ENCODE data around the gene SSNA1. TPM values are rescaled to one million over a fixed set of nuclear protein-coding genes. Genes with fewer than 3 reads are reported as not detected.

SSNA1 gene
- polyA plus RNA-seq, 4 donors, result 68.9 to 146 (median 103) TPM

DNA sequence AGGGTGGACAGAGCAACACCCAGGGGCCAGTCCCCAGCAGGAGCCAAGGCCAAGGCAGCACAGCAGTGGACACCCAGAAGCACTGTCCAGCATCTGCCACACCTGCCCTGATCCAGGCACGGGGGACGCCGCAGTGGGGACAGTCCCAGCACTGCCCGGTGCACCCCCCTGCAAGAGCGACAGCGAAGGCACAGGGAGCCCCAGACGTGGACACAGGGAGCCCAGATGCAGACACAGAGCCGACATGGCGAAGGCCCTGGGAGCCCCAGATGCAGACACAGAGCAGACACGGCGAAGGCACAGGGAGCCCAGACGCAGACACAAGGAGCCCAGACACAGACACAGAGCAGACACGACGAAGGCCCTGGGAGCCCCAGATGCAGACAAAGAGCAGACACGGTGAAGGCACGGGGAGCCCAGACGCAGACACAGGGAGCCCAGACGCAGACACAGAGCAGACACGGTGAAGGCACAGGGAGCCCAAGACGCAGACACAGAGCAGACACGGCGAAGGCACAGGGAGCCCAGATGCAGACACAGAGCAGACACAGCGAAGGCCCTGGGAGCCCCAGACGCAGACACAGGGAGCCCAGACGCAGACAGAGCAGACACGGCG is 4.4 kb upstream of the SSNA1 start:
- peaks cover 0 to 20% (median 12%) of the 10 kb centered on the region in 3 donors for H3K4me1 ChIP-seq (ENCODE audit: control insufficient read depth in 3 of 3, insufficient read depth in 2 of 3, low read depth in 1 of 3, low read length in 2 of 3)
- H3K9me3 ChIP-seq (ENCODE audit: control insufficient read depth in 2 of 2, insufficient read depth in 1 of 2, low read depth in 1 of 2, low read length in 1 of 2), result no peaks in the 10 kb centered on the region
- no peak overlapping the region for H3K27ac ChIP-seq (ENCODE audit: low read depth in 1 of 3, low read length in 2 of 3)
- peaks cover 14 to 86% (median 15%) of the 10 kb centered on the region in 3 donors for H3K36me3 ChIP-seq (ENCODE audit: control insufficient read depth in 3 of 3, insufficient read depth in 2 of 3, low read depth in 1 of 3, low read length in 3 of 3)
- no peak for DNase-seq
- WGBS, 3 donors, result 94 to 96% (median 95%) methylated on average over 27 of the region's 27 CpGs
- no peaks in the 10 kb centered on the region for H3K27me3 ChIP-seq (ENCODE audit: control insufficient read depth in 3 of 3, insufficient read depth in 3 of 3, low read length in 3 of 3)
- no peak overlapping the region for H3K4me3 ChIP-seq (ENCODE audit: low read depth in 1 of 3, low read length in 3 of 3)
- FAIRE-seq, result no peak

DNA sequence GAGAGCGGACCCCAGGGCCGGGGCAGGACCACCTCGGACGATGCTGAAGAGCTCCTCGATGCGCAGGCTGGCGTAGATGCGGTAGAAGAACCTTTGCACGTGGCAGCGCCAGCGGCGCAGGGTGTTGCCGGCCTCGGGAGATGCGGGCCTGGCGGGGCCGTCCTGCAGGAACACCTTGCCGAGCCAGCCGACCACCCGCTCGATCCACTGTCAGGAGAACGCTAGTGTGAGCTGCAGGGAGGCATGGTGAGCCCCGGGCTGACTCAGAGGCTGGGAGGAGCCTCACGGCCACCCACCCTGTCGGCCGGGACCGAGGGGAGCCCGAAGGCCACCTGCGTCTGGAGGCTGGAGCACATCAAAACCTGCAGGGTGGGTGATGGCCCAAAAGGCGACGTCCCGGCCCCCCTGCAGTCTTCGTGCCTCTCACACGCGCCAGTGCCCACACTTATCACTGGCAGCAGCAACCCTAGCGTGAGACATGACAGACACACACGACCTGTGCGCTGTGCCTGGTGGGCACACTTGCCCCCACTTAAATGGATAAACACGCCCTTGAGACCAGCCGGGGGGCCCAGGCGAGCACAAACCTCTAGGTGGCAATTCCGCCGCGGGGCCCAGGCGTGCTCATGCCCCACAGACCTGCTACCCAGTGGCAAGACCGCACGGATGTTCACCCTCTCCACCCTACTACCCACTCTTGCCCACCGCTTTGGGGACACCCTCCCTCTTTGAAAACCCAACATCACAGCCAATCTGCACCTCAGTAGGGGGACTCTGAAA is 3.4 kb upstream of the SSNA1 start:
- Histone ChIP-seq H3K27me3 (ENCODE audit: control insufficient read depth in 3 of 3, insufficient read depth in 3 of 3, low read length in 3 of 3) (no peaks in the 10 kb centered on the region), H3K36me3 (ENCODE audit: control insufficient read depth in 3 of 3, insufficient read depth in 2 of 3, low read depth in 1 of 3, low read length in 3 of 3) (peaks cover 12 to 85% (median 14%) of the 10 kb centered on the region in 3 donors), H3K9me3 (ENCODE audit: control insufficient read depth in 2 of 2, insufficient read depth in 1 of 2, low read depth in 1 of 2, low read length in 1 of 2) (no peaks in the 10 kb centered on the region), H3K4me1 (ENCODE audit: control insufficient read depth in 3 of 3, insufficient read depth in 2 of 3, low read depth in 1 of 3, low read length in 2 of 3) (peaks cover 3 to 29% (median 19%) of the 10 kb centered on the region in 3 donors), H3K4me3 (ENCODE audit: low read depth in 1 of 3, low read length in 3 of 3) (no peak overlapping the region), H3K27ac (ENCODE audit: low read depth in 1 of 3, low read length in 2 of 3) (no peak overlapping the region)
- no peak for DNase-seq
- no peak for FAIRE-seq
- WGBS, 3 donors, result 93 to 94% (median 93%) methylated on average over 44 to 48 of the region's 48 CpGs

DNA sequence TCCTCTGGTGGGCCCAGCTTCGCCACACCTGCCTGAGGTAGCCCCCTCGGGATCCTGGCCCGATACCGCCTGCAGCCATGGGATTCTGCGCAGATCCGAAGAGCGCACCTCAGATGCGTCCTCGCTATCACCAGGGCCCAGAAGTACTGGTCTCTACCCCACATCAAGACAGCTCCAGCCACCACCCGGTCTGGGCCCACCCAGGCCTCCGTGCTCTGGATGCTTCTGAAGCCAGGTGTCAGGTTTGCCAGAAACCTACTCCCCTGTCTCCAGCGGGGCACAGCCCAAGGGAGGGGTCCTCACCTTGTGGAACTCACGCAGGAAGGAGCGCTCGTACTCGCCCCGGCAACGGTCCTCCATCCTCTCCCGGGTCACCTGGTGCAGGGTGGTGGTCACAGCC is 2.6 kb upstream of the SSNA1 start:
- H3K9me3 ChIP-seq (ENCODE audit: control insufficient read depth in 2 of 2, insufficient read depth in 1 of 2, low read depth in 1 of 2, low read length in 1 of 2), result no peaks in the 10 kb centered on the region
- no peak overlapping the region for H3K27ac ChIP-seq (ENCODE audit: low read depth in 1 of 3, low read length in 2 of 3)
- 92 to 96% (median 93%) methylated on average over 19 of the region's 19 CpGs for WGBS, 3 donors
- DNase-seq (no peak), FAIRE-seq (no peak)
- no peak overlapping the region for H3K4me3 ChIP-seq (ENCODE audit: low read depth in 1 of 3, low read length in 3 of 3)
- peaks cover 3 to 35% (median 19%) of the 10 kb centered on the region in 3 donors for H3K4me1 ChIP-seq (ENCODE audit: control insufficient read depth in 3 of 3, insufficient read depth in 2 of 3, low read depth in 1 of 3, low read length in 2 of 3)
- H3K27me3 ChIP-seq (ENCODE audit: control insufficient read depth in 3 of 3, insufficient read depth in 3 of 3, low read length in 3 of 3), result no peaks in the 10 kb centered on the region
- peaks cover 9 to 85% (median 12%) of the 10 kb centered on the region in 3 donors for H3K36me3 ChIP-seq (ENCODE audit: control insufficient read depth in 3 of 3, insufficient read depth in 2 of 3, low read depth in 1 of 3, low read length in 3 of 3)

- no peak overlapping the region for H3K4me3 ChIP-seq (ENCODE audit: low read depth in 1 of 3, low read length in 3 of 3)
- DNase-seq (no peak), FAIRE-seq (no peak)
- H3K27me3 ChIP-seq (ENCODE audit: control insufficient read depth in 3 of 3, insufficient read depth in 3 of 3, low read length in 3 of 3), result no peaks in the 10 kb centered on the region
- H3K36me3 ChIP-seq (ENCODE audit: control insufficient read depth in 3 of 3, insufficient read depth in 2 of 3, low read depth in 1 of 3, low read length in 3 of 3), result peaks cover 9 to 85% (median 12%) of the 10 kb centered on the region in 3 donors
- WGBS, 3 donors, result 37 to 69% (median 42%) methylated on average over 6 of the region's 6 CpGs
- H3K27ac ChIP-seq (ENCODE audit: low read depth in 1 of 3, low read length in 2 of 3), result no peak overlapping the region
- H3K9me3 ChIP-seq (ENCODE audit: control insufficient read depth in 2 of 2, insufficient read depth in 1 of 2, low read depth in 1 of 2, low read length in 1 of 2), result no peaks in the 10 kb centered on the region
- peaks cover 3 to 35% (median 19%) of the 10 kb centered on the region in 3 donors for H3K4me1 ChIP-seq (ENCODE audit: control insufficient read depth in 3 of 3, insufficient read depth in 2 of 3, low read depth in 1 of 3, low read length in 2 of 3)
Observed at GRCh38 chr9:137186385-137186784, 2.1 kb upstream of the SSNA1 start.

DNA sequence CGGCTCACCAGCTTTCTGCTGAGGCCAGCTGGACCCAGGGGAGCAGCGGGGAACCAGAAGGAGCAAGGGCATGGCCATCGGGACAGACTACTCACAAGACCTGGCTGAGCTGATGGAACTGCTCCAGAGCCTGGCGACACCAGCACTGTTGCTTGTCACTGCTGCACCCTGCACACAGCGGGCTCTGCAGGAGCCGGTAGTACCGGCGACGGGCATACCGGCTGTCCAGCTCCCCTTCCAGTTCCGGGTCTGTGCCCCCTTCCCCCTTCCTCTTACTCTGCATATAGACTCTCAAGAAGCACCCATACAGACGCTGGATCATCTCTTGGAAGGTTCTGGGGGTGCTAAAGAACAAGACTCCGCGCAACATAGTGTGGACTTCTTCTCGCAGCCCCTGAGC is 1.1 kb upstream of the SSNA1 start:
- peaks cover 9 to 85% (median 9%) of the 10 kb centered on the region in 3 donors for H3K36me3 ChIP-seq (ENCODE audit: control insufficient read depth in 3 of 3, insufficient read depth in 2 of 3, low read depth in 1 of 3, low read length in 3 of 3)
- no peaks in the 10 kb centered on the region for H3K27me3 ChIP-seq (ENCODE audit: control insufficient read depth in 3 of 3, insufficient read depth in 3 of 3, low read length in 3 of 3)
- WGBS, 3 donors, result 75 to 84% (median 75%) methylated on average over 15 of the region's 15 CpGs
- DNase-seq (no peak), FAIRE-seq (no peak)
- H3K9me3 ChIP-seq (ENCODE audit: control insufficient read depth in 2 of 2, insufficient read depth in 1 of 2, low read depth in 1 of 2, low read length in 1 of 2), result no peaks in the 10 kb centered on the region
- H3K27ac ChIP-seq (ENCODE audit: low read depth in 1 of 3, low read length in 2 of 3), result no peak overlapping the region
- peaks cover 3 to 35% (median 19%) of the 10 kb centered on the region in 3 donors for H3K4me1 ChIP-seq (ENCODE audit: control insufficient read depth in 3 of 3, insufficient read depth in 2 of 3, low read depth in 1 of 3, low read length in 2 of 3)
- H3K4me3 ChIP-seq (ENCODE audit: low read depth in 1 of 3, low read length in 3 of 3), result peak overlapping the region; percentile 84 to 100 (median 89)

- peaks cover 3 to 35% (median 19%) of the 10 kb centered on the region in 3 donors for H3K4me1 ChIP-seq (ENCODE audit: control insufficient read depth in 3 of 3, insufficient read depth in 2 of 3, low read depth in 1 of 3, low read length in 2 of 3)
- H3K9me3 ChIP-seq (ENCODE audit: control insufficient read depth in 2 of 2, insufficient read depth in 1 of 2, low read depth in 1 of 2, low read length in 1 of 2), result no peaks in the 10 kb centered on the region
- WGBS, 3 donors, result 0 to 1% (median 1%) methylated on average over 30 to 31 of the region's 31 CpGs
- DNase-seq, result no peak
- H3K27me3 ChIP-seq (ENCODE audit: control insufficient read depth in 3 of 3, insufficient read depth in 3 of 3, low read length in 3 of 3), result no peaks in the 10 kb centered on the region
- H3K4me3 ChIP-seq (ENCODE audit: low read depth in 1 of 3, low read length in 3 of 3), result peak overlapping the region; percentile 84 to 100 (median 89)
- peaks cover 6 to 85% (median 6%) of the 10 kb centered on the region in 3 donors for H3K36me3 ChIP-seq (ENCODE audit: control insufficient read depth in 3 of 3, insufficient read depth in 2 of 3, low read depth in 1 of 3, low read length in 3 of 3)
- H3K27ac ChIP-seq (ENCODE audit: low read depth in 1 of 3, low read length in 2 of 3), result peak overlapping the region; percentile 73 to 96 (median 96)
- FAIRE-seq, result no peak
Observed at GRCh38 chr9:137188086-137188489, 388 bp upstream of the SSNA1 start.

DNA sequence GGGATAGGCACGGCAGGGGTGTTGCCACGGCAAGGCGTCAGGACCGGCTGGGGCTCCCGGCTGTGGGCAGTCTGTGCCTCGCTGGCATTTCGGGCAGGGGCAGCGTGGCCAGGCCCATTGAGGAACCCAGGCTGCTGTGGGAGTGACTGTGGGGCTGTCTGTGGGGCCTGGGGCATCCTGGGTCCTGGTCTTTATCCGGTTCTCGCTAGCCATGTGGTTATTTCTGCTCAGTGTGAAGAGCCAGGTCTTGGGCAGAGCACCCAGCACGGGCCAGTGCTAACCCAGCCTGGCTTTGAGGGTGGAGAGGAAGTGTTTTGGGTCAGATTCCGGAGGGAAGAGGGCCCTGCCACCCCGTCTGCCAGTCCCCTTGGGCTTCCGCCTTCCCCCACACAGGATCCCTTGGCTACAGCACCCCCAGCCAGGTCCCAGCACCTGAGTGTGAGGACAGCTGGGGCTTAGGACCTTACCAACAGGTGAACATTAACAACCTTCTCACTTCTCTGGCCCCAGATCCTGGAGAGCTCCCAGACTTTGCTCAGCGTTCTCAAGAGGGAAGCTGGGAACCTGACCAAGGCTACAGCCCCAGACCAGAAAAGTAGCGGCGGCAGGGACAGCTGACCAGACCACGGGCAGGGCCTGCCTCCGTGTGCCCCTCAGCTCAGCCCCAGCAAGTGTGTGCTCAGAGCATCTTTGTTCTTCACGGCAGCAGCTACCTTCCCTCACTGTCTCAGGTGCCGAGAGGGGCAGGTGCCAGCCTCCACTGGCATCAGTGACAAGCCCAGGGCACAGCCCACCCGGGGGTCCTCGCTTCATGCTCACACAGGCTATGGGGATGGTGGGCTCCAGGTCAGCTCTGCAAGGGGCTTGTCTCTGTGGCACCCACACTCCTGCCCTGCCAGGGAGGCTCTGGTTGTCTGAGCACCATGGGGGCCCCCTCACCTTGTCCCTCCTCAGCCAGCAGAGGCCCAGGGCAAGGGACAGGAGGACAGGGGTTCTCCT is 1.1 kb downstream of the SSNA1 start:
- FAIRE-seq (no peak), DNase-seq (no peak)
- 14 to 32% (median 25%) methylated on average over 23 of the region's 23 CpGs for WGBS, 3 donors
- H3K27ac ChIP-seq (ENCODE audit: low read depth in 1 of 3, low read length in 2 of 3), result peak overlapping the region; percentile 78 to 96 (median 96)
- H3K9me3 ChIP-seq (ENCODE audit: control insufficient read depth in 2 of 2, insufficient read depth in 1 of 2, low read depth in 1 of 2, low read length in 1 of 2), result no peaks in the 10 kb centered on the region
- H3K4me3 ChIP-seq (ENCODE audit: low read depth in 1 of 3, low read length in 3 of 3), result peak overlapping the region; percentile 84 to 100 (median 89)
- peaks cover 0 to 85% (median 0%) of the 10 kb centered on the region in 3 donors for H3K36me3 ChIP-seq (ENCODE audit: control insufficient read depth in 3 of 3, insufficient read depth in 2 of 3, low read depth in 1 of 3, low read length in 3 of 3)
- H3K4me1 ChIP-seq (ENCODE audit: control insufficient read depth in 3 of 3, insufficient read depth in 2 of 3, low read depth in 1 of 3, low read length in 2 of 3), result peaks cover 3 to 35% (median 19%) of the 10 kb centered on the region in 3 donors
- H3K27me3 ChIP-seq (ENCODE audit: control insufficient read depth in 3 of 3, insufficient read depth in 3 of 3, low read length in 3 of 3), result no peaks in the 10 kb centered on the region
